ENCODE measurements around the gene OARD1.

GRCh38 chr6:41036601-41037000 is 35.6 kb downstream of the OARD1 start:
- TF ChIP-seq, protein P1, sequence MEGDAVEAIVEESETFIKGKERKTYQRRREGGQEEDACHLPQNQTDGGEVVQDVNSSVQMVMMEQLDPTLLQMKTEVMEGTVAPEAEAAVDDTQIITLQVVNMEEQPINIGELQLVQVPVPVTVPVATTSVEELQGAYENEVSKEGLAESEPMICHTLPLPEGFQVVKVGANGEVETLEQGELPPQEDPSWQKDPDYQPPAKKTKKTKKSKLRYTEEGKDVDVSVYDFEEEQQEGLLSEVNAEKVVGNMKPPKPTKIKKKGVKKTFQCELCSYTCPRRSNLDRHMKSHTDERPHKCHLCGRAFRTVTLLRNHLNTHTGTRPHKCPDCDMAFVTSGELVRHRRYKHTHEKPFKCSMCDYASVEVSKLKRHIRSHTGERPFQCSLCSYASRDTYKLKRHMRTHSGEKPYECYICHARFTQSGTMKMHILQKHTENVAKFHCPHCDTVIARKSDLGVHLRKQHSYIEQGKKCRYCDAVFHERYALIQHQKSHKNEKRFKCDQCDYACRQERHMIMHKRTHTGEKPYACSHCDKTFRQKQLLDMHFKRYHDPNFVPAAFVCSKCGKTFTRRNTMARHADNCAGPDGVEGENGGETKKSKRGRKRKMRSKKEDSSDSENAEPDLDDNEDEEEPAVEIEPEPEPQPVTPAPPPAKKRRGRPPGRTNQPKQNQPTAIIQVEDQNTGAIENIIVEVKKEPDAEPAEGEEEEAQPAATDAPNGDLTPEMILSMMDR (conservative IDR thresholded peaks at IDR 0.05; ENCODE audit: low read length), result no peak
- TF ChIP-seq EZH2phosphoT487 (IDR thresholded peaks at IDR 0.05; ENCODE audit: borderline replicate concordance), result no peak

Measured in Loucy (cell line).